GM12872 (cell line): ENCODE measurements around the gene PCCA.

Source experiments
- TF ChIP-seq, protein P1 (sequence below): IDR thresholded peaks from 3 replicates; pipeline ENCODE4 v1.5.1; 2011; ENCODE audit warnings: low read depth, mild to moderate bottlenecking, low read length, moderate library complexity; ENCODE audit not compliant: insufficient read depth

The PCCA gene

GRCh38 chr13:100536643-100537180 lies 447.8 kb downstream of the PCCA start:
- TF ChIP-seq, protein P1, sequence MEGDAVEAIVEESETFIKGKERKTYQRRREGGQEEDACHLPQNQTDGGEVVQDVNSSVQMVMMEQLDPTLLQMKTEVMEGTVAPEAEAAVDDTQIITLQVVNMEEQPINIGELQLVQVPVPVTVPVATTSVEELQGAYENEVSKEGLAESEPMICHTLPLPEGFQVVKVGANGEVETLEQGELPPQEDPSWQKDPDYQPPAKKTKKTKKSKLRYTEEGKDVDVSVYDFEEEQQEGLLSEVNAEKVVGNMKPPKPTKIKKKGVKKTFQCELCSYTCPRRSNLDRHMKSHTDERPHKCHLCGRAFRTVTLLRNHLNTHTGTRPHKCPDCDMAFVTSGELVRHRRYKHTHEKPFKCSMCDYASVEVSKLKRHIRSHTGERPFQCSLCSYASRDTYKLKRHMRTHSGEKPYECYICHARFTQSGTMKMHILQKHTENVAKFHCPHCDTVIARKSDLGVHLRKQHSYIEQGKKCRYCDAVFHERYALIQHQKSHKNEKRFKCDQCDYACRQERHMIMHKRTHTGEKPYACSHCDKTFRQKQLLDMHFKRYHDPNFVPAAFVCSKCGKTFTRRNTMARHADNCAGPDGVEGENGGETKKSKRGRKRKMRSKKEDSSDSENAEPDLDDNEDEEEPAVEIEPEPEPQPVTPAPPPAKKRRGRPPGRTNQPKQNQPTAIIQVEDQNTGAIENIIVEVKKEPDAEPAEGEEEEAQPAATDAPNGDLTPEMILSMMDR = no peak

DNA sequence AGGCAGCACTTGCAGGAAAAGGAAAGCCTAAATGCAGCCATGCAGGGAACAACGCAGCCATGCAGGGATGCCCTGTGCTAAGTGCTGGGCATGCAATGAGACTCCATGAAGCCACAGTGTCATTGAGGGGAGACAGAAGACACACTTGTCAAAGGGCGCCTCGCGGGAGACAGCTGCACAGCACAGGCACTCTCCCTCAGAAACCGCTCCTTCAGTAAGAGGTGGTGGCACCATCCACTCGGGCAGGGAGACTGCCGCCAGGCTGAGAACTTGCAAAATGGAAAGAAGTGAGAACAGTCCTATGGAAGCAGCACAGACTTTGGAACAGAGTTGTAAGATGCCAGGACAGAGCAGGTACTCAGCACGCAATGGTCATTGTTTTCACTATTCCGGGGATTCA lies 448.6 kb downstream of the PCCA start:
- TF ChIP-seq, protein P1 = no peak

DNA sequence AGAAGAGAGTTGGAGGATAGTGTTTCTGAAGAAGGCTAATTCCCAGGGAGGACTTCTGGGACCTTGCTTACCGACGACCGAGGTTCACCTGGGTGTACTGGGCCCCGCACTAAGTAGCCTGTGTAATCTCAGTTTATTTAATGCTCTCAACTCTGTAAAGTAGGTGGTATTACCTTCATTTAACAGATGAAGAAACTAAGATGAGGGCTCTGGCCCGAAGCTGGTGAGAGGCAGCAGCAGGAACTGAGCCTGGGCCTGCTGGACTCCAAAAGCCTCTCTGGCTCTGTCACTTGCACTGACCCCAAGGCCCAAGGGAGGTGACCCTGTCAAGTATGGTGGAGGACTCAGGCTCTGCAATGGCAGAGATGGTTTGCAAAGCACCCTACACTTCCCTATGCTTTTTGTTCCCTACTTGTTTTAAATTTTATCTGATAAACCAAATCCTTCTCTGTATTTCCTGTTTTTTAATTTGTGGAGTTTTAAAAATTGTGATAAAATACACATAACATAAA lies 449.1 kb downstream of the PCCA start:
- TF ChIP-seq, protein P1 = no peak

GRCh38 chr13:100540621-100541020 lies 451.7 kb downstream of the PCCA start:
- TF ChIP-seq, protein P1 = no peak

DNA sequence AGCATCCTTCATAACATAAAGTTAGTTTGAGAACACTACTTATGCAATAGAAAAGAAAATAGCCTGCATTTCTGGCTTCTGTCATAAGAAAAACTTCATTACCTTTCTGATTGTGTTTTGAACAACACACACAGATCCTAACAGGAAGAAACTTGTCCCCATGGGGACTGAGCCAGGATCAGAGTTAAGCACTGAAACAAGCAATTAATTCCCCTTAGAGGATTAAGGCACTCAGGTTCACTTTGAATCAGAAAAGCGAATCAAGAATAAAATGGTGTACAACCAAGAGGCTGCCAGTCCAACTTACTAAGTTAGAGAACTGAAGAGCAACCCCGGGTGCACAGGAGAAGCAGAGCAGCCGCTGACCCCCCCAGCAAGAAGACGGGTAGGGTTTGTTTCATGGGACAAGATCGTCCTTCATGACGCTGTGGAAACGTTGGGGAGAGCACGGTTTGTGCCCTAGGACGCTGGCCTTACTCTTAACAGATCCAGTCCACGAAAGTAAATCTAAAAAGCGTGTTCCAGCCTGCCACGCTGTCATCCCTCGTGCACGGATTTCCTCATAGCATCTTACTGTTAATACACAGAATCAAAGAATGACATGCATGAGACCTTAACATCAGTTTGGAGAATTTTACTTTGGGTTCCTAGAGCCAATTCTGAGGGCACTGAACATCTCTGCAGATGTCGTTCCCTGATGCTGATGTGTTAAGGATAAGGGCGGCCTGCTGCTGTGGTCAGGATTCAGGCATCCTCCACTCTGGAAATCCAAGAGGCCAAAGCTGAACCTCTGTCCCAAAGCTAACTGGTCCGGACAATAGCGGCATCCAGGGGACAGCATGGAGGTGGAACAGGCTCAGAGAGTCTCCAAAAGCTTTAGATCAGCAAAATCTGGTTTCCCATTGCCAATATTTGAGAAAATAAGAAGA lies 453.3 kb downstream of the PCCA start:
- TF ChIP-seq, protein P1 = no peak

DNA sequence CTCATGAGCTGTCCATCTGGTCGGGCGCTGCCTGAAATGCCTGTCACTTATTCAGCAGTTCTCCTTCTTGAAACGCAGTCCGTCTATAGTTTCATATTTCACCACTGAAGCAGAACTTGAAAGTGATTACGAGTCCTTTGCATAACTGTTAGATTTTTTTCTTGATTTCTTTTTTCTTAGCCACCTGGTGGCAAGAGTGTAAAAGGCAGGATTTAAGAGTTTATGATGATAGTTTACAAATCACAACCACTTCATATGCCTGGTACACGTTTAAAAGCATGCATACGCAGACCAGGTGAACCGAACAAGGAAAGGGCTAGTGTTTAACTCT lies 453.9 kb downstream of the PCCA start:
- TF ChIP-seq, protein P1 = peak; percentile 52; the same call in 2 of the 3 replicates

DNA sequence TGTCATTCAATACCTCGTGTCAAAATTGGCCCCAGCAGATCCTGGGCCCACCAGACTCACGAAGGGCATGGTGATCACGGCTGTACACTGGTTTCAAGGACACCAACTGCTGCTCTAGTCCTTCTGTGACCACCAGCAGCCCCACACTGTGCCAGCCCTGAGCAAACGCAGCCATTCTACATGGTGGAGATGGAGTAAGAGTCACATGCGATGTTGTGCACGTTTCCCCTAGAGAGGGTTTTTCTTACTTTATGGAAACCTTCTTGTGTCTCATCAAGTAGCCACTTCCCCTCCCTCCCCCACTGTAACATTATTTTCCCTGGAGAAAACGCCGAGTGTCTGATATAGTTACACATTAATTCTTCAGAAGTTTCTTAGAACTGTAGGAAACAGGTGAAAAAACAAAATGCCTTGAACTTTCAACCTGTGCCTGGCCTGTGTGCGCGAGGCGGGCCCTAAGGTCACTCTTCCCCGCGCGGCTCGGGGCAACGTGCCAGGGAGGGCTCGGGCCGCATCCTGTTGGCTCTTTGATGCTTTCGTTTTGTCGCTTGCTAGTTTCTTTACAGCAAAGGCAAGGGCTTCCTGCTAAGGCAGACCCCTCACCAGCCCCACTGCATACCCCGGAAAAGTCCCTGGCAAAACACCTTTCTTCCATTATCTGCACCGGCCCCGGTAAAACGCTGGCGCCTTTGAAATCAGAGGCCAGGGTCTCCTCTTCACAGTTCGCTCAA lies 455.1 kb downstream of the PCCA start:
- TF ChIP-seq, protein P1 = no peak
